ENCODE data around the gene PDZD2.

- no peak for TF ChIP-seq CTCF (IDR thresholded peaks at IDR 0.05; ENCODE audit: poor library complexity)
- TF ChIP-seq EZH2 (IDR thresholded peaks at IDR 0.05; ENCODE audit: borderline replicate concordance): no peak
These were observed 274.9 kb downstream of the PDZD2 start for GRCh38 chr5:31913808-31914207.

Measured in hepatocyte (in vitro differentiated cells).